NOMO-1 treated with DMSO at 0.1 percent for 48 hours (cell line): ENCODE data around the gene IRS2.
"Not testable (repeated sequence)": the region's sequence is repeated elsewhere in the genome, so short reads cannot be mapped to it uniquely, and the experiment has no call there.

Experiments
- DNase-seq: peaks from one replicate; lab custom pipeline; 2025; ENCODE audit not compliant: unreplicated experiment; lab: John Stamatoyannopoulos, UW

Gene IRS2, protein sequence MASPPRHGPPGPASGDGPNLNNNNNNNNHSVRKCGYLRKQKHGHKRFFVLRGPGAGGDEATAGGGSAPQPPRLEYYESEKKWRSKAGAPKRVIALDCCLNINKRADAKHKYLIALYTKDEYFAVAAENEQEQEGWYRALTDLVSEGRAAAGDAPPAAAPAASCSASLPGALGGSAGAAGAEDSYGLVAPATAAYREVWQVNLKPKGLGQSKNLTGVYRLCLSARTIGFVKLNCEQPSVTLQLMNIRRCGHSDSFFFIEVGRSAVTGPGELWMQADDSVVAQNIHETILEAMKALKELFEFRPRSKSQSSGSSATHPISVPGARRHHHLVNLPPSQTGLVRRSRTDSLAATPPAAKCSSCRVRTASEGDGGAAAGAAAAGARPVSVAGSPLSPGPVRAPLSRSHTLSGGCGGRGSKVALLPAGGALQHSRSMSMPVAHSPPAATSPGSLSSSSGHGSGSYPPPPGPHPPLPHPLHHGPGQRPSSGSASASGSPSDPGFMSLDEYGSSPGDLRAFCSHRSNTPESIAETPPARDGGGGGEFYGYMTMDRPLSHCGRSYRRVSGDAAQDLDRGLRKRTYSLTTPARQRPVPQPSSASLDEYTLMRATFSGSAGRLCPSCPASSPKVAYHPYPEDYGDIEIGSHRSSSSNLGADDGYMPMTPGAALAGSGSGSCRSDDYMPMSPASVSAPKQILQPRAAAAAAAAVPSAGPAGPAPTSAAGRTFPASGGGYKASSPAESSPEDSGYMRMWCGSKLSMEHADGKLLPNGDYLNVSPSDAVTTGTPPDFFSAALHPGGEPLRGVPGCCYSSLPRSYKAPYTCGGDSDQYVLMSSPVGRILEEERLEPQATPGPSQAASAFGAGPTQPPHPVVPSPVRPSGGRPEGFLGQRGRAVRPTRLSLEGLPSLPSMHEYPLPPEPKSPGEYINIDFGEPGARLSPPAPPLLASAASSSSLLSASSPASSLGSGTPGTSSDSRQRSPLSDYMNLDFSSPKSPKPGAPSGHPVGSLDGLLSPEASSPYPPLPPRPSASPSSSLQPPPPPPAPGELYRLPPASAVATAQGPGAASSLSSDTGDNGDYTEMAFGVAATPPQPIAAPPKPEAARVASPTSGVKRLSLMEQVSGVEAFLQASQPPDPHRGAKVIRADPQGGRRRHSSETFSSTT (N-terminal part only)

DNA sequence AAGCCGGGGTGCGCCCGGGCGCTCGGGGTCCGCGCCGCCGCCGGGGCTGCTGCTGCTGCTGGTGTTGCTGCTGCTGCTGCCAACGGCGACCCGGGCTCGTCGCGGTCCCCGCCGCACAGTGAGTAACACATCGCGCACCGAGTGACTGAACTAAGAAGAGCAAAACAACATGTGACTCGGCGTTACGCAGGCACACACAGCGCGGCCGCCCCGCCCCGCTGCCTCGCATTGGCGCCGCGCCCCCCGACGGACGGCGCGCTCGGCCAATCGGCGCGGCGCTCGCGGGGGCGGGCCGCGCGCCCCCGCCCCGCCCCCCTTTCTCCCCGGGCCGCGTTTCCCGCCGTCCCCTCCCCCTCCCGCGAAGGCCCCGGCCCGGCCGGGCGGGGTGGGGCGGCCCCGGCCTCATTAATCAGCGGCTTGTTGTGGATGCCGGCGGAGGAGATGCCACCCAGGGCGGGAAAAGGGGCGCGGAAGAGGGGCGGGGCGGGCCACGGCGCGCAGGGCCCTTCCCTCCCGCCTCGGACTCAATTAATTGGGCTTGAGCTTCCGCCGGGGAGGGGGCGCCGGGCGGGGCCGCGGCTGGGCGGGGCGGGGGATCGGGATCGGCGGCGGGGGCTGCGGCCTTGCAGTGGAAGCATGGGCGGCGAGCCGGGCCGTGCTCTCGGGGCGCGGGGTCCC lies at the start of gene IRS2:
TSS of gene IRS2 (minus strand) at position 127 of the 678 bp plus-strand sequence. CDS start 530 bp downstream, outside the sequence.
- peak; percentile 96 for DNase-seq

DNA sequence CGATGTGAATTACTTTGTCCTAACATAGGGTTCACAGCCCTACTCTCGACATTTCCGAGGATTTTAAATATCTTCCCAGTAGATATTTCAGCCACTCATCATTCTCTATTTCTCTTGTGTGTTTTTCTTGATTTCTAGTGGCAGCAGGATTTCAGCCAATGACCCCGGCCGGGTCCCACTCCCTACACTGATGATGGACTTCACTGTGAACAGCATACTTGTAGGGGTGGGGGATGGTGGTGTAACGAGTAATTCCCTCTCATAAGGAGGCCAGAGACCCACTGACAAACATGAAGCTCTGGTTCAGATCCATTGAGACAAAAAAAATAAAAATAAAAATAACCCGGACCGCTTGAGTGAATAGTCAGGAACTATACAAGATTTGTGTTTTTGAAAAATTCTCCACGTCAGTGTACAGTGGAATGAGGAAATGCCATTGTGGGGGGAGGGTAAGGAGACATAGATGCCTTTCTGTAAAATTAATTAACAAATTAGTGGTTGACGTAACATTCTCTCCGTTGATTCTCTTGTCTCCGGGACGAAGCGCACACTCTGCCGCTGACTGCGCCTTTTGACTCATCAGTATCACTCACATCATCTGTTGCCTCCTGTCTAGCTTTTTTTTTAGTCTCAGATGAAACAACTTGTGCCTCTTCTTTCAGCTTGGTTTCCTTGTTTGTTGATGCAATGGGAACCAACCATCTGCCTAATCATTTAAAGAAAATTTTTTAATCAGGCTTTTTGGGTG lies 48.8 kb upstream of the IRS2 start:
- no peak for DNase-seq

DNA sequence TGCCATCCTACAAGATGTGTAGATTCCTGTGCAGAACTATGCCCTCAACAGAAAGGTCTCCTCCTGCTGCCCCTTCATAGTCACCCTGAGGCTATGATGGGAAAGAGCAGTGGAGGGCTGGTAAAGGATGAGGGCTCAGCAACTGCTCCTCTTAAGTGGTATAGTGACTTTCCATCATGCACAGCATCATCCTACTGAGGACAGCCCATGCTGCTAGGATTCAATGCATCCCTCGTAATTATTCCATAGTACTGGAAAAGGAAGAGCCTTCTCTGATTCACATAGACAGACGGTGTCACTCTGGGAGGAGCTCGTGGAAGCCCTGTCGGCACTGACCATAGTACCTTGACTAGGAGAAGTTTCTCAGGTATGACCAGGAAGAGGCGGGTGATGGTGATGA lies 47.6 kb upstream of the IRS2 start:
- no peak for DNase-seq

DNA sequence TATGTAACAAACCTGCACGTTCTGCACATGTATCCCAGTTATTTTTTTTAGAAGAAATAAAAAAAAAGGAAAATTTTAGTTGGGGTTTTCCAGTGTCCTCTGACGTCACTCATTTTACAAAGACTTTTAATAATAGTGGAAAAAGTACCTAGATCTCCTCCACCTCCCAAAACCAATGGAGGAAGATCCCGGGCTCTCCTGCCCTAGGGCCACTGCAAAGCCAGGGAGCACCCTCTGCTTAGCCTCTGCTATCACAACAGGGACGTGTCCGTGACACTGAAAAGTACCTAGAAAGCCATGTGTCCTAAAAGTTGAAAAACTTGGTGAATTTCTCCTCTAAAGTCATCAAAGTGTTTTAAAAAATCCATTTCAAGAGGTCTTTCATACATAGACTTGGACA lies 46.7 kb upstream of the IRS2 start:
- no peak for DNase-seq

DNA sequence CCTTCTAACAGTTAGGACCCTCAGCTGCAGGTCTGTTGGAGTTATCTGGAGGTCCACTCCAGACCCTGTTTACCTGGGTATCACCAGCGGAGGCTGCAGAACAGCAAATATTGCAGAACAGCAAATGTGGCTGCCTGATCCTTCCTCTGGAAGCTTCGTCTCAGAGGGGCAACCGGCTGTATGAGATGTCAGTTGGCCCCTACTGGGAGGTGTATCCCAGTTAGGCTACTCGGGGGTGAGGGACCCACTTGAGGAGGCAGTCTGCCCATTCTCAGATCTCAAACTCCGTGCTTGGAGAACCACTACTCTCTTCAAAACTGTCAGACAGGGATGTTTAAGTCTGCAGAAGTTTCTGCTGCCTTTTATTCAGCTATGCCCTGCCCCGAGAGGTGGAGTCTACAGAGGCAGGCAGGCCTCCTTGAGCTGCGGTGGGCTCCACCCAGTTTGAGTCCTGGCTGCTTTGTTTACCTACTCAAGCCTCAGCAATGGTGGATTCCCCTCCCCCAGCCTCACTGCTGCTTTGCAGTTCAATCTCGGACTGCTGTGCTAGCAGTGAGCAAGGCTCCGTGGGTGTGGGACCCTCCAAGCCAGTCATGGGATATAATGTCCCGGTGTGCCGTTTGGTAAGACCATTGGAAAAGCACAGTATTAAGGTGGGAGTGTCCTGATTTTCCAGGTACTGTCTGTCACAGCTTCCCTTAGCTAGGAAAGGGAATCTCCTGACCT lies 42.4 kb upstream of the IRS2 start:
- not testable (repeated sequence) for DNase-seq

DNA sequence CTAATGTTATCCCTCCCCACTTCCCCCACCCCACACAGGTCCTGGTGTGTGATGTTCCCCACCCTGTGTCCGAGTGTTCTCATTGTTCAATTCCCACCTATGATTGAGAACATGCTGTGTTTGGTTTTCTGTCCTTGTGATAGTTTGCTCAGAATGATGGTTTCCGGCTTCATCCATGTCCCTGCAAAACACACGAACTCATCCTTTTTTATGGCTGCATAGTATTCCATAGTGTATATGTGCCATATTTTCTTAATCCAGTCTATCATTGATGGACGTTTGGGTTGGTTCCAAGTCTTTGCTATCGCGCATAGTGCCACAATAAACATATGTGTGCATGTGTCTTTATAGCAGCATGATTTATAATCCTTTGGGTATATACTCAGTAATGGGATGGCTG lies 36.8 kb upstream of the IRS2 start:
- DNase-seq: not testable (repeated sequence)

DNA sequence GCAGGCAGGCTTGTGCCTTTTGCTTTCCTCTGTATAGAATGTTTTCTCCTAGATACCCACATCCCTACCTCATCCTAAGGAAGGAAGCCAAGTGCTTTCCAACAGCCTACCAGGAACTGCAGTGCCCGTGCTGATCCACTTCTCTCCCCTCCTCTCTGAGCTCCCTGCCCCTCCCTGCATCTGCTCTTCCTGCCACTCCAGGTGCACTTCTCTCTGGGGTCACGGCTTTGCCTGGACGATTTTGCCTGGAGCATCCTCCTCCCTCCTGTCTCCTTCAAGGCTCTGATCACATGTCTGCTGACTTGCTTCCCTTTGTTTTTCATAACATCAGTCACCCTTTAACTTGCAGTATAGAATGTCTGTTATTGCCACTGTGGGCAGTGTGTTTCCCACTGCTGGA lies 34.7 kb upstream of the IRS2 start:
- no peak for DNase-seq

DNA sequence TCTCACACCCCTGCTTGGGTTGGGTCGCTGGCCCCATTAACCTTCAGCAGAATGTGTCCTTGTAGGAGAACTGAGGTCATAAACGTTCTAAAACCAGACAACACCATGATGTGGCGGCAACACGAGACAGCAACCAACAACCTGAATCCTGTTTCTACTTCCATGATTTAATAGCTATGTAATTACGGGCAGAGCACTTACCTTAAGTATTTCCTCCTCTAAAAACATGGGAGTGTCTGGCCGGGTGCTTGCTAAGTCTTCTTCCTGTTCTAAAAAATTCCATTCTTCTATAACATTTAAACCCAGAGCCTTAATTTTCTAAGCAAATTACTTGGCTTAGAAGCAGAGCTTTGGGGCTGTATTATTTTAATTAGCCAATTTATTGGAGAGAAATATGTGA lies 33.5 kb upstream of the IRS2 start:
- no peak for DNase-seq

DNA sequence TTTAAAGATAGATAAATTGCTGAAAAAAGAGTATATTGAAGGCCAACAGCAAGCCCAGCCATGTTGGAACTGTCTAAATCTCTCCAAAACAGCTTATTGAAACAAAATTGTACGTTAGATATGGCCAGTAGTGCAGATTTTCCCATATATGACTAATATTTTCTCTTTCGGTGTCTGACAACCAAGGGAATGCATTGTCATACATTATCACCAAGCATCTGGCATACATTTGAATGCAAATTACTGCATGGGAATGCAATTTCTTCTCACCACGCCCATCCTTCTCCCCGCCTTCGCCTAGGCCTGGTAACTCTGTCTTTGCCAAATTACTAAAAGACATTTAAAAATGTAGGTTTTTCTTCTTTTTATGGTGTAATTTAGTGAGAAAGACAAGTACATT lies 32.5 kb upstream of the IRS2 start:
- DNase-seq: no peak

DNA sequence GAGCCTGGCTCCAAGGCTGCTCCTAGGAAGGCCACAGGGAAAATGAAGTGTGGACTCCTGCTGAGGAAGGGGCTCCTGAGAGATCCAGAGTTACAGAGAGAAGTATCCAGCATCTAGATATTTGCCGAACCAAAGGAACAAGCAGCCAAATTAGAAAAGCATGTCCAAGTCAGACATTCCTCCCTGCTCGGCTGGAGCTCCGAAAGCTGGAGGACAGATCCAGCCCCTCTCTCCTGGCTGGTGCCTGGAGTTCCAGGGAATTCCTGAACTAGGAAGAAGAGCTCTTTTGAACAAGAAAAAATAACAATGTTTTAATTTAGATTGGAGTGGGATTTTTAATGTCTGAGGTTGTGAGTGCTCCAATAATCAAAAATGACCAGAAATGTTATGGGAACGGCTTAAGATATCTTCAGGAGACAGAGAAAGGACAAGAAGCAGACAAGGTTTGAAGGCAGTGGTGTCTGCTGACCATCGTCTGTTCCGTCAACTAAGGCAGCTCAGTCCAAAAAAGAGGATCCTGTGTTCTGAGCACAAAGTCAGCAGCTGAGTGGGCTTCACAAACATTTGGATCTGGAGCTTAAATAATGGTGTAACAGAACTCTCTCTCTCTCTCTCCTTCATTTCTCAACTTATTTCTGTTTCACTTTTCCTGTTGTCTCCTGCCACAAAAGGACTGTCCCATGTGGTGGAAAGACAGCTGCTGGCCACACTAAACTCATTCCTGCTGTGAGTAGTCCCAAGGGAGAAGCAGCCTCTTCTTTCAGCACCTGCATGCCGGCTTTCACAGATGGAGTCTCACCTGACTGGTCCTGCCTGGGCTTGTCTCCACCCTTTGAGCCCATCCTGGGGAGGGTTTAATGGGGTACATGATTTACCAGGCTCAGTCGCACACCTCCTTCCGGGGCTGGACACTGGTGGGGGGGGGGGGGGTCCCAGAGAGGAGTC lies 31.5 kb upstream of the IRS2 start:
- no peak for DNase-seq

DNA sequence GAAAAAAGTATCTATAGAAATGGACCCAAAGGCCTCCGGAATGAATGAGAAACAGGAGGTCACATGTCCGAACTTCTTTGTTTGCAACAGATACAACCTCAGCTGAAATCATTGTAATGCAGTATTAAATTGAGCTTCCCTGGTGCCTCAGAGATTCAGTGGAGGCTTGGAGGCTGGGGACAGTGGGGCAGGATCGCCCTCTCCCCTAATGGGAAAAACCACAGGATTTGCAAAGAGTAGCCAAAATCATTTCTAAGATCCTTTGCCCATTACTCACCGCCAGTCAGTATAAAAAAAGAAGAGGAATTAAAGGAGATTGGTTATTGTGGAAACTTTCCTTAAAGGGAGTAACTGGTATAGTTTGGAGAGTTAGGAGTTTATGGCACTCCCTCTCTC lies 30.4 kb upstream of the IRS2 start:
- no peak for DNase-seq

DNA sequence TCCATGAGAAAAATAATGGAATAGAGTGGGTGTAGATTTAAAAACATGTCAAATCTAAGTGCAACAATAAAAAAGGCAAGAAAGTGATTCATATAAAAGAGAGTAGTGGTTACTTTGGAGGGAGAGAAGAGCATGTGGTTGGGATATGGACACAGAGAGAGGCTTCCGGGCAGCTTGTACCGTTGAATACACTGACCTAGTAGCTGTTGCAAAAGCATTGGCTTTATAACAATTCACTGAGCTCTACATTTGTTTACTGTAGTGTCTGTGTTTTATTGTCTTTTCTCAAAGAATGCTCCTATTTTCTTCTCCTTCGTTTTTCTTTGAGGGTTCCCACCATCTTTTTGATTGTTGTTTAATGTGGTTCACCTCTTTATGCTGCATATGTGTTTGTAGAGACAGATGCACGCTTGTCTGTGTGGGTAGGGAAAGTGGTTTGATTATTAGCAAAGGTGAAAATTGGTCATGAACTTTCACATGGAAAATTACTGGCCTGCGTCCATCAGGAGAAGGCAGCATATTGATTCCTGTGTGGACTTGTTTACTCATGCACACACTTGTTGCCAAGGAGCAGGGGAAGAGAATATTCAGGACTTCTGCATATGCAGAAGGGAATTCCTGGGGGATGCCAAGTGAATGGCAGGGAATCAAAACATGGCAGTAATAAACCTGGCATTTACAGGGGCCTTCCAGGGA lies 29.9 kb upstream of the IRS2 start:
- no peak for DNase-seq

DNA sequence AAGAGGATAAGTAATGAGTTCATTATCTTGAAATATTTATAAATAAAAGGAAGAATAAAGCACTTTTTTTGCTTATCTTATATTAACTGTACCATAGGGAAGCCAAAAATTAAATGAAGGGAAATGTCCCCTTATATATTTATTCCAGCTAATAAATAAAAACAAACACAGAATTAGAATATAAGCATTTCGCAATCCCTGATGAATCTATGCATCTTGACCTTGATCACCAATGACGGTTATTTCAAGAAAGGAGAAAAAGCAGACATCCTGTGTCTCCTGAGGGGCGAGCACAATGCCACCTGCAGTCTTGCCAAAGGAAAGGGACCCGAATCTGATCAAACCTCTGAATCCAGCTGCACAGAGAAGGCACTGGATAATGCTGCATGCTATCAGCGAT lies 29.3 kb upstream of the IRS2 start:
- DNase-seq: no peak

DNA sequence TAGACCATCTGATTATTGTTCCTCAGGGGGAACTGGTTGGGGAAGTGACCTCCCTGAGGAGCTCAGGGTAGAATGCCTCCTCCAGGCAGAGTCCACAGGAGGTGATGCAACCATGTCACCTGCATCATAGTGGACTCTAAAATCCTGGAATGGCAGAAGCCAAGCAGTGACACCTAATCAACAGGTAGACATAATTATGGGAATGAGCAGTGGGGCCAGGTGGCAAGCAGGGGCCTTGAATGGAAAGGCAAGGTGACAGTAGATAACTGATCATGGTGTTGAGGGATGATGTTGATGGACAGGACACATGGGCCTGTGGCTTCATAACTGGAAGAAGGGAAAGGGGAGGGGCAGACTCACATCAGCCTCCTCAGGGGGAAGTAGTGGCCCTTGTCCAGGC lies 27.3 kb upstream of the IRS2 start:
- no peak for DNase-seq

DNA sequence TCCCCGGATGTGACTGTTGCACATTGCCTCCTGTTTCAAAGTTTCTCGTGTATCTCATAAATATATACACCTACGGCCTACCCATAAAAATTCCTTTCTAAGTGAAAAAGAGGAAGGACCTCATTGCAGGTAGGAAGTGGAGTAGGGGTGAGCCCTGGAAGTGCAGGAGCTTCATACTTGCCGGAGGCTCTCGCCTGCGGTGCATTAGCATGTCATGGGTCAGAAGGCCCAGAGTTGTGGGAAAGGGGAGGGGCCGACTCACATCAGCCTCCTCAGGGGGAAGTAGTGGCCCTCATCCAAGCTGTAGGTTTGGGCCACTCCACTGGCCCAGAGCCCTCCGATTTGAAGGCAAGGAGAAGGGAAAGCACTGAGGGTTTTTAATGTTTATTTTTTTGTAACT lies 26.0 kb upstream of the IRS2 start:
- DNase-seq: no peak

DNA sequence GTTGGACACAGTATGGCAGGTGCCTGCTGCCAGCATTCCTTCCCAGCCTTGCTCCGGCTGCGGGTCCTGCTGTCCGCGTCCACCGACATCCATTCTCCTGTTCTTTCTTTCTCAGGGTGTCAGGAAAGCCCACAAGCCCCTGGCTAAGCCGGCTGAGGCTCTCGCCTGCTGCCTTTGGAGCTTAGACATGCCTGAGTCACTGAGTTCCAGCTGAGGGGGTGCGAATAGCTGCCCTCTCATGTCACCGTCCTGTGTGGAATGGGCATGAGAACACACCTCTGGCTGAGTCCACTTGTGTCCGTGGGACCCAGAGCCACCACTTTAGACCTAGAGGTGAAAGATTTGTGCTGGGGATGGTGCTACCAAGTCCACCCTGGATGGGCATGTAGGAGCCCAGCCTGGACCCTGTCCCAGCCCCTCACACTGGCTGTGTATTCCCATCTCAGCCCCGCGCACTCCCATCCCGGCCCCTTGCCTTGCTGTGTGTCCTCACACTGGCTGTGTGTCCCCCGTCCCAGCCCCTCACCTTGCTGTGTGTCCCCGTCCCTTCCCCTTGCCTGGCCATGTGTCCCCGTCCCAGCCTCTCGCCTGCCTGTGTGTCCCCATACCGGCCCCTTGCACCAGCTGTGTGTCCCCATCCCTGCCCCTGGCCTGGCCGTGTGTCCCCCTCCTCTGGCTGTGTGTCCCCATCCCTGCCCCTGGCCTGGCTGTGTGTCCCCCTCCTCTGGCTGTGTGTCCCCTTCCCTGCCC lies 24.6 kb upstream of the IRS2 start:
- no peak for DNase-seq

DNA sequence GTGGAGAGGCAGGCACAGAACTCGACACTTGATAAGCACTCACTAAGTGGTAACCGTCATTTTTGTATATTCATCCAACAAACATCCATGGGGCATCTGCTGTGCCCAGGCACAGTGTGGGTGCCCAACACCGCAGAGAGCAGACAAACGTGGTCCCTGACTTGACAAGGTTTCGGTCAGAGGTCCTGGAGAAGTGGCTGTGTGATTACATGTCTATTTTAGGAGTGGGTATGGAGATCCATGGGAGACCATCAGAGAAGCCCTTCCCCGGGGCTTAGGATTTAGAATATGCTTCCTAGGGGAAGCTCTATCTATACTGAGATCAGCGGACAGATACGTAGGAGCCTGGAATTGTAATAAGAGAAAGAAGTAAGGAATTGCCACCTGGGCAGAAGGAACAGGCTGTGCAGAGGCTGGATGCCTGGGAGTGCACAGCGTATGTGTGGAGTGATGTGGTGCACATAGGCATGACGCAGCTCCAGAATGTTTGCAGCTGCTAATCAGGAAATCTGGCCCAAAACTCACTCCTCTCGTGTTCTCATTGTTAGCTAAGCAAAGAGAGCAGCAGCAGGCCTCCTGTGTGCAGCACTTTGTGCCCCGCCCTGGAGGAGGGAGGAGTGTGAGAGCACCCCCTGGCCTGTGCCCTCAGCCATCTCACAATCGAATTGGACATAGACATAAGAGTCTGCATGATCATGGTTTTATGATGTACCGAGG lies 23.0 kb upstream of the IRS2 start:
- no peak for DNase-seq
